ENCODE measurements around the gene ZNF428.

The ZNF428 gene

GRCh38 chr19:43582495-43582894 lies 36.9 kb downstream of the ZNF428 start:
- no peak overlapping the region for H3K4me3 ChIP-seq (ENCODE audit: low read depth, low read length)
- DNase-seq (ENCODE audit: low read depth), result no peak
- TF ChIP-seq CTCF (conservative IDR thresholded peaks at IDR 0.05; ENCODE audit: low read depth, low read length), result no peak

GRCh38 chr19:43581467-43581866 lies 38.0 kb downstream of the ZNF428 start:
- no peak overlapping the region for H3K4me3 ChIP-seq (ENCODE audit: low read depth, low read length)
- no peak for DNase-seq (ENCODE audit: low read depth)

GRCh38 chr19:43578787-43579186 lies 40.6 kb downstream of the ZNF428 start:
- no peak for TF ChIP-seq CTCF (conservative IDR thresholded peaks at IDR 0.05; ENCODE audit: low read depth, low read length)
- H3K4me3 ChIP-seq (ENCODE audit: low read depth, low read length), result no peak overlapping the region
- DNase-seq (ENCODE audit: low read depth), result no peak

More at GRCh38 chr19:43581467-43581866, 38.0 kb downstream of the ZNF428 start:
- no peak for TF ChIP-seq CTCF (conservative IDR thresholded peaks at IDR 0.05; ENCODE audit: low read depth, low read length)

- no peak for DNase-seq (ENCODE audit: low read depth)
- H3K4me3 ChIP-seq (ENCODE audit: low read depth, low read length), result peak overlapping the region; percentile 52
- no peak for TF ChIP-seq CTCF (conservative IDR thresholded peaks at IDR 0.05; ENCODE audit: low read depth, low read length)
These were observed 43.2 kb downstream of the ZNF428 start for GRCh38 chr19:43575955-43576878.

- H3K4me3 ChIP-seq (ENCODE audit: low read depth, low read length), result peak within 1 kb of the TSS; percentile 91
- no peak for TF ChIP-seq CTCF (conservative IDR thresholded peaks at IDR 0.05; ENCODE audit: low read depth, low read length)
- peak; percentile 99 for DNase-seq (ENCODE audit: low read depth)
These were observed 44.1 kb downstream of the ZNF428 start, which contains the start of the genes PINLYP and XRCC1 for GRCh38 chr19:43575156-43575950. TSS of gene PINLYP (plus strand) at chr19:43575801. CDS start at chr19:43577192, 1,391 bp downstream. TSS of gene XRCC1 (minus strand) at chr19:43575527. CDS start at chr19:43575458, 69 bp downstream.

- H3K4me3 ChIP-seq (ENCODE audit: low read depth, low read length), result peak overlapping the region; percentile 91
- peak; percentile 39 for DNase-seq (ENCODE audit: low read depth)
- TF ChIP-seq CTCF (conservative IDR thresholded peaks at IDR 0.05; ENCODE audit: low read depth, low read length), result no peak
These were observed 44.8 kb downstream of the ZNF428 start for GRCh38 chr19:43574424-43575155.

All from choroid plexus epithelial cell (primary cell).